PC-3 (cell line): ENCODE data around the gene SLC17A6. TPM values are rescaled to one million over a fixed set of nuclear protein-coding genes. Genes with fewer than 3 reads are reported as not detected.

ENCODE experiments used
- ATAC-seq: fragments of 200-7000 bp; cut with Tn5 transposase; 2 replicates; pipeline ENCODE4 v1.9.1; 2020; ENCODE audit warnings: mild to moderate bottlenecking, moderate library complexity
- BruUV-seq: library from RNA; stranded (reverse); fragments of 400-500 nt; replicated peaks from 2 replicates; lab custom pipeline; 2021; lab: Mats Ljungman, UMichigan
- CTCF ChIA-PET: fragments of 300-600 bp; sonication (Branson Sonifier 250); formaldehyde crosslinking; loops from one replicate; lab custom pipeline; 2022; ENCODE audit warnings: antibody characterized with exemption; lab: Charles Lee
- POLR2A ChIA-PET: fragments of 300-600 bp; sonication (Branson Sonifier 250); formaldehyde crosslinking; loops from one replicate; lab custom pipeline; 2022; ENCODE audit warnings: antibody characterized with exemption; ENCODE audit not compliant: unreplicated experiment; lab: Charles Lee
- DNase-seq: peaks from one replicate; pipeline ENCODE4 v3.0.0-alpha.2; 2015
- H2AFZ ChIP-seq: fragments of 300-600 bp; sonication (generic); 2 replicates; pipeline ENCODE4 v1.6.0; 2016; ENCODE audit warnings: antibody characterized with exemption, low read length
- H3F3A ChIP-seq: fragments of 300-600 bp; sonication (generic); one replicate; pipeline ENCODE4 v1.6.0; 2017; ENCODE audit warnings: antibody characterized with exemption, low read length, control low read depth, mild to moderate bottlenecking; ENCODE audit not compliant: unreplicated experiment
- H3K27ac ChIP-seq: fragments of 300-600 bp; sonication (generic); 2 replicates; pipeline ENCODE4 v1.5.1; 2016; ENCODE audit warnings: mild to moderate bottlenecking, low read length
- H3K27me3 ChIP-seq: fragments of 300-600 bp; sonication (generic); 2 replicates; pipeline ENCODE4 v1.6.1; 2016; ENCODE audit warnings: low read length, mixed read lengths
- H3K36me3 ChIP-seq: fragments of 300-600 bp; sonication (generic); 2 replicates; pipeline ENCODE4 v1.6.1; 2016; ENCODE audit warnings: low read depth, mixed run types, low read length, mixed read lengths
- H3K4me1 ChIP-seq: fragments of 300-600 bp; sonication (generic); 2 replicates; pipeline ENCODE4 v1.5.1; 2016; ENCODE audit warnings: low read length; ENCODE audit not compliant: insufficient read depth
- H3K4me2 ChIP-seq: fragments of 300-600 bp; sonication (generic); 2 replicates; pipeline ENCODE4 v1.6.0; 2016; ENCODE audit warnings: low read length
- H3K4me3 ChIP-seq: fragments of 300-600 bp; sonication (generic); 2 replicates; pipeline ENCODE4 v1.5.1; 2016; ENCODE audit warnings: mild to moderate bottlenecking, low read length, mixed read lengths
- H3K79me2 ChIP-seq: fragments of 300-600 bp; sonication (generic); 2 replicates; pipeline ENCODE4 v1.6.1; 2017; ENCODE audit warnings: low read length, mixed read lengths
- H3K9ac ChIP-seq: fragments of 300-600 bp; sonication (generic); 2 replicates; pipeline ENCODE4 v1.6.0; 2016; ENCODE audit warnings: mild to moderate bottlenecking, low read length
- H3K9me2 ChIP-seq: fragments of 300-600 bp; sonication (generic); replicated peaks from 2 replicates; pipeline ENCODE4 v1.6.1; 2016; ENCODE audit warnings: mixed run types, low read length, mixed read lengths
- H3K9me3 ChIP-seq: fragments of 300-600 bp; sonication (generic); 2 replicates; pipeline ENCODE4 v1.6.1; 2016; ENCODE audit warnings: low read length, mixed read lengths
- H4K20me1 ChIP-seq: fragments of 300-600 bp; sonication (generic); 2 replicates; pipeline ENCODE4 v1.6.1; 2016; ENCODE audit warnings: low read length, mixed read lengths
- CTCF ChIP-seq: fragments of 300-600 bp; sonication (generic); conservative IDR thresholded peaks from 2 replicates; pipeline ENCODE4 v1.5.1; 2017; ENCODE audit warnings: antibody characterized with exemption, low read depth, mild to moderate bottlenecking, low read length
- EZH2 ChIP-seq: fragments of 300-600 bp; sonication (generic); IDR thresholded peaks from one replicate; pipeline ENCODE4 v1.6.1; 2017; ENCODE audit warnings: antibody characterized with exemption, mild to moderate bottlenecking, low read length; ENCODE audit not compliant: unreplicated experiment
- EZH2phosphoT487 ChIP-seq: fragments of 300-600 bp; sonication (generic); IDR thresholded peaks from 2 replicates; pipeline ENCODE4 v1.6.1; 2018; ENCODE audit warnings: mild to moderate bottlenecking, antibody characterized with exemption, low read length, borderline replicate concordance
- intact Hi-C: fragments of 100-400 bp; cut with micrococcal nuclease; formaldehyde crosslinking; loops from 2 replicates; pipeline ENCODE4 v1.9.0; 2023
- total RNA-seq: library from RNA; depleted of rRNA; stranded (reverse); fragments of >200 nt; gene quantifications from 2 replicates; pipeline ENCODE4 v1.2.3, GENCODE V29; 2014

SLC17A6 gene
- total RNA-seq, 1 experiment from 2014 or later: not detected

- CTCF ChIA-PET: no interaction called here
- peaks cover 84% of the 10 kb centered on the region for H3K27me3 ChIP-seq
- BruUV-seq: no TSS peak
- no peaks in the 10 kb centered on the region for H3K9me2 ChIP-seq
- H3K4me2 ChIP-seq: no peak overlapping the region
- no peak for ATAC-seq
- H3K79me2 ChIP-seq: no peaks in the 10 kb centered on the region
- no peak for DNase-seq
- no peak overlapping the region for H3K9ac ChIP-seq
- H3K27ac ChIP-seq: no peak overlapping the region
- H3F3A ChIP-seq: no peaks in the 10 kb centered on the region
- H2AFZ ChIP-seq: no peak overlapping the region
- H4K20me1 ChIP-seq: no peaks in the 10 kb centered on the region
- TF ChIP-seq CTCF: no peak
- no peak for TF ChIP-seq EZH2
- TF ChIP-seq EZH2phosphoT487: no peak
- H3K36me3 ChIP-seq: no peaks in the 10 kb centered on the region
- POLR2A ChIA-PET: no interaction called here
- H3K9me3 ChIP-seq: no peaks in the 10 kb centered on the region
- no peak overlapping the region for H3K4me3 ChIP-seq
- no peaks in the 10 kb centered on the region for H3K4me1 ChIP-seq
- intact Hi-C loops: no loop called here
Measured at GRCh38 chr11:22344081-22344480, 5.9 kb downstream of the SLC17A6 start.

- Histone ChIP-seq H3K27ac (no peak overlapping the region), H3K4me1 (no peaks in the 10 kb centered on the region), H3K4me3 (no peak overlapping the region), H3K9me2 (no peaks in the 10 kb centered on the region), H3K9me3 (no peaks in the 10 kb centered on the region), H3F3A (no peaks in the 10 kb centered on the region), H3K36me3 (no peaks in the 10 kb centered on the region), H3K4me2 (no peak overlapping the region), H2AFZ (no peak overlapping the region), H4K20me1 (no peaks in the 10 kb centered on the region), H3K79me2 (no peaks in the 10 kb centered on the region), H3K9ac (no peak overlapping the region), H3K27me3 (peaks cover 70% of the 10 kb centered on the region)
- intact Hi-C loops: no loop called here
- DNase-seq: no peak
- CTCF ChIA-PET: no interaction called here
- BruUV-seq: no TSS peak
- no peak for TF ChIP-seq CTCF
- no peak for TF ChIP-seq EZH2phosphoT487
- no peak for TF ChIP-seq EZH2
- ATAC-seq: no peak
- POLR2A ChIA-PET: no interaction called here
Measured at GRCh38 chr11:22346282-22346681, 8.1 kb downstream of the SLC17A6 start.

GRCh38 chr11:22347857-22348487, 9.8 kb downstream of the SLC17A6 start:
- BruUV-seq: no TSS peak
- Histone ChIP-seq H3K4me2 (no peak overlapping the region), H3F3A (no peaks in the 10 kb centered on the region), H3K27me3 (peaks cover 58% of the 10 kb centered on the region), H3K9me3 (no peaks in the 10 kb centered on the region), H3K79me2 (no peaks in the 10 kb centered on the region), H3K9me2 (no peaks in the 10 kb centered on the region), H3K4me3 (no peak overlapping the region), H2AFZ (no peak overlapping the region), H3K9ac (no peak overlapping the region), H4K20me1 (no peaks in the 10 kb centered on the region), H3K36me3 (no peaks in the 10 kb centered on the region), H3K4me1 (no peaks in the 10 kb centered on the region), H3K27ac (no peak overlapping the region)
- TF ChIP-seq EZH2phosphoT487 (no peak), EZH2 (no peak), CTCF (no peak)
- intact Hi-C loops: no loop called here
- ChIA-PET POLR2A (no interaction called here), CTCF (no interaction called here)
- ATAC-seq: no peak
- DNase-seq: no peak
